DMS 273 treated with DMSO at 0.1 percent for 48 hours (cell line): ENCODE results near the gene PARN.
A peak's percentile ranks its signal among the peaks of the same experiment; 100 is the strongest.

Experiments used
- DNase-seq: peaks from one replicate; lab custom pipeline; 2025; lab: John Stamatoyannopoulos, UW

The PARN gene

GRCh38 chr16:14499110-14499509, 130.9 kb downstream of the PARN start:
- DNase-seq: no peak

GRCh38 chr16:14497245-14498082, 132.6 kb downstream of the PARN start:
- DNase-seq: no peak

- DNase-seq: no peak
These were observed 133.3 kb downstream of the PARN start for GRCh38 chr16:14496786-14497185.

GRCh38 chr16:14496047-14496770, 133.9 kb downstream of the PARN start:
- no peak for DNase-seq

GRCh38 chr16:14495213-14496046, 134.6 kb downstream of the PARN start:
- DNase-seq: no peak

GRCh38 chr16:14494396-14494966, 135.6 kb downstream of the PARN start:
- no peak for DNase-seq

GRCh38 chr16:14493791-14494190, 136.3 kb downstream of the PARN start:
- no peak for DNase-seq

- DNase-seq: no peak
These were observed 137.4 kb downstream of the PARN start for GRCh38 chr16:14492614-14493013.

- DNase-seq: no peak
These were observed 138.1 kb downstream of the PARN start for GRCh38 chr16:14491861-14492529.

GRCh38 chr16:14490235-14490634, 139.8 kb downstream of the PARN start:
- no peak for DNase-seq

GRCh38 chr16:14489460-14489859, 140.6 kb downstream of the PARN start:
- peak; percentile 23 for DNase-seq

- DNase-seq: no peak
These were observed 142.5 kb downstream of the PARN start for GRCh38 chr16:14487579-14487978.

- DNase-seq: peak; percentile 42
These were observed 143.3 kb downstream of the PARN start for GRCh38 chr16:14486520-14487303.

GRCh38 chr16:14485811-14486519, 144.1 kb downstream of the PARN start:
- DNase-seq: no peak

GRCh38 chr16:14485121-14485551, 144.9 kb downstream of the PARN start:
- no peak for DNase-seq

- no peak for DNase-seq
These were observed 146.2 kb downstream of the PARN start for GRCh38 chr16:14483819-14484385.

- DNase-seq: no peak
These were observed 153.9 kb downstream of the PARN start for GRCh38 chr16:14476183-14476582.

- no peak for DNase-seq
These were observed 154.5 kb downstream of the PARN start for GRCh38 chr16:14475370-14476139.

- DNase-seq: no peak
These were observed 156.6 kb downstream of the PARN start for GRCh38 chr16:14473488-14473887.
